Measurements from ENCODE around the gene WFDC8.

- TF ChIP-seq, protein P1, sequence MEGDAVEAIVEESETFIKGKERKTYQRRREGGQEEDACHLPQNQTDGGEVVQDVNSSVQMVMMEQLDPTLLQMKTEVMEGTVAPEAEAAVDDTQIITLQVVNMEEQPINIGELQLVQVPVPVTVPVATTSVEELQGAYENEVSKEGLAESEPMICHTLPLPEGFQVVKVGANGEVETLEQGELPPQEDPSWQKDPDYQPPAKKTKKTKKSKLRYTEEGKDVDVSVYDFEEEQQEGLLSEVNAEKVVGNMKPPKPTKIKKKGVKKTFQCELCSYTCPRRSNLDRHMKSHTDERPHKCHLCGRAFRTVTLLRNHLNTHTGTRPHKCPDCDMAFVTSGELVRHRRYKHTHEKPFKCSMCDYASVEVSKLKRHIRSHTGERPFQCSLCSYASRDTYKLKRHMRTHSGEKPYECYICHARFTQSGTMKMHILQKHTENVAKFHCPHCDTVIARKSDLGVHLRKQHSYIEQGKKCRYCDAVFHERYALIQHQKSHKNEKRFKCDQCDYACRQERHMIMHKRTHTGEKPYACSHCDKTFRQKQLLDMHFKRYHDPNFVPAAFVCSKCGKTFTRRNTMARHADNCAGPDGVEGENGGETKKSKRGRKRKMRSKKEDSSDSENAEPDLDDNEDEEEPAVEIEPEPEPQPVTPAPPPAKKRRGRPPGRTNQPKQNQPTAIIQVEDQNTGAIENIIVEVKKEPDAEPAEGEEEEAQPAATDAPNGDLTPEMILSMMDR (IDR thresholded peaks at IDR 0.05): no peak
- no peak for TF ChIP-seq POLR2A (IDR thresholded peaks at IDR 0.05)
Observed at GRCh38 chr20:45575931-45576330, 3.2 kb downstream of the WFDC8 start.
